D721Med (cell line): Measurements from ENCODE around the gene NR3C2.

Source experiments
- DNase-seq: peaks from one replicate; pipeline ENCODE4 v3.0.0; 2011; ENCODE audit warnings: low spot score; ENCODE audit not compliant: insufficient read length
- FAIRE-seq: peaks from 2 replicates; lab custom pipeline; 2011; peaks lifted over from hg19 to GRCh38; lab: Jason Lieb, UNC
- TF ChIP-seq, protein P1 (sequence below): IDR thresholded peaks from 2 replicates; pipeline ENCODE4 v1.5.1; 2012; ENCODE audit warnings: mild to moderate bottlenecking, control low read depth; ENCODE audit not compliant: insufficient read depth; ENCODE audit errors: missing control alignments

The NR3C2 gene

DNA sequence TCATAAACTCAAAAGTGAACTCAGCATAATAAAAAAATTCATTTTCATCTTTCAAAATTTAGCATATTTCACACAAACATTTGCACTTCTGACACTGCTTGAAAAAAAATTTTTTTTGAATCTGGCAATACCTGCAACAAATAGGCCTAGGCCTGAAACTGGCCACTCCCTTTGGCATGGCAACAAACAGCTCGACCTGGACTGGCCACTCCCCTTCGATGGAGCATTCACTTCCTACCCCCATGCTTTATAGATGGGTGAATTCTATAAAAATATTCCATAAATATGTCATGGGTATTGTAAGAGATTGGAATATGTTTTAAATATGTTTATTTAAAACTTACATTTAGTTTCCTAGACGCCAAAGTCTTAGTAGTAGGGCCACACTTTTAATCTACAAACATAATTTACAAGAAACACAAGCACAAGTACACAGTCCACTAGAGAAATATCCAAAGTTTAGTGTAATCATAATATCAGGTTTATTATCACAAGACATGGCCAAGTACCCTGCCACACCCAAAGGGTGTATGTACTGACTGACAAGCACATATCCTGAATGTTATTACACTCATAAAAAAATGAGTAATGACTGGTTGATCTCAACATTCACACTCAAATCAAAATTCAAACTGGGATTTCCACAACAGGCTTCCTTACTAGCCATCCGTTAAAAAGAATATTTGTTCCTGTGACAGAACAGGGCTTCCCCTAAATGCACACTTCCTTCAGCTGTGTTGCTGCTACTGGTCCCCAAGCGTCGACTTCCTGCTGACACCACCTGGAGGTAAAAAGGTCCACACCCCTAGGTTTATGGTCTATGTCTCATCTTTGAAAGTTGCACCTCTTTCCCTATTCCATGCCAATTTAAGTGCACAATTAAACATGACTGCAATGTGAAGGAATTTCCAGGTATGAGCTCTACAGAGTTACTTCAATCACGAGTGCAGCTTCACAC is 271.5 kb downstream of the NR3C2 start:
- DNase-seq (no peak), FAIRE-seq (no peak)
- TF ChIP-seq, protein P1, sequence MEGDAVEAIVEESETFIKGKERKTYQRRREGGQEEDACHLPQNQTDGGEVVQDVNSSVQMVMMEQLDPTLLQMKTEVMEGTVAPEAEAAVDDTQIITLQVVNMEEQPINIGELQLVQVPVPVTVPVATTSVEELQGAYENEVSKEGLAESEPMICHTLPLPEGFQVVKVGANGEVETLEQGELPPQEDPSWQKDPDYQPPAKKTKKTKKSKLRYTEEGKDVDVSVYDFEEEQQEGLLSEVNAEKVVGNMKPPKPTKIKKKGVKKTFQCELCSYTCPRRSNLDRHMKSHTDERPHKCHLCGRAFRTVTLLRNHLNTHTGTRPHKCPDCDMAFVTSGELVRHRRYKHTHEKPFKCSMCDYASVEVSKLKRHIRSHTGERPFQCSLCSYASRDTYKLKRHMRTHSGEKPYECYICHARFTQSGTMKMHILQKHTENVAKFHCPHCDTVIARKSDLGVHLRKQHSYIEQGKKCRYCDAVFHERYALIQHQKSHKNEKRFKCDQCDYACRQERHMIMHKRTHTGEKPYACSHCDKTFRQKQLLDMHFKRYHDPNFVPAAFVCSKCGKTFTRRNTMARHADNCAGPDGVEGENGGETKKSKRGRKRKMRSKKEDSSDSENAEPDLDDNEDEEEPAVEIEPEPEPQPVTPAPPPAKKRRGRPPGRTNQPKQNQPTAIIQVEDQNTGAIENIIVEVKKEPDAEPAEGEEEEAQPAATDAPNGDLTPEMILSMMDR: no peak

DNA sequence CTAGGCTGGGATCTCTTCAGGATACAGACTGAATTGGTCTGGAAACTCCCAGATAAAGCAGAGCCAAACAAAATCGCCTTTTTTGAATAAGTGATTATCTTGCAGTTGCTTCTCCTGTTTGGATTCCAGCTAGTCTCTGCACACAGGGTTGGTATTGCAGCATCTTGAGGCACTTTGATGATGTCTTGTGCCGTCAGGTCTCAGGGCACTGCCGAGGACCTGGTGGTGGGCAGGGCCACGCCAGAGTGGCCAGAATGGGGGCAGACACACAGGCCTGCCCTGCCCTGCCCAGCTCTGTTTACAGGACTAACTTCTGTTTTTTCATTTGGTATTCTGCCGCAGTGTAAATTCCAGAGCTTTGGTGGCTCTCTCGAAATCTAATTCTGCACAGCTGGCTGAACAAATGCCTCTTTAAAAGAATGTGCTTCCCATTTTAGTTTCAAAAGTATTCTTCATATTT is 276.1 kb downstream of the NR3C2 start:
- TF ChIP-seq, protein P1: no peak
- FAIRE-seq: no peak
- DNase-seq: no peak

DNA sequence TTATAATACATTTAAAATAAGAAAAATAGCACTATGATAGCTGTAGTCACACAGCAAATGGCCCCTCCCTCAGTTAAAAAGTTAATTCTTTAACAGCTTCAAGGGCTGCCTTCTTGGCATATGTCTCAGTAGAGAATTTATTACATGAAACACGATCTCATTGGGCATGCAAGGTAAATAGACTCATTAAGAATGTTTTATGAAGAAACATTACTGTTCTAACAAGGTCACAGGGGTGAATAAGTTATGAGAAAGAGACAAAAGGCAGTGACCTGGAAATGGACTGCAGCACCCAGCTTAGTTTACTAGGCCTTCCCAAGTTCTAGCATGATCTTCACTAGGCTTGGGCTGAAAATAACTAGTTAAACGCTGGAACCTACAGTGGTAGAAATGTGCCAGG is 277.7 kb downstream of the NR3C2 start:
- FAIRE-seq (no peak), DNase-seq (no peak)
- TF ChIP-seq, protein P1: no peak

DNA sequence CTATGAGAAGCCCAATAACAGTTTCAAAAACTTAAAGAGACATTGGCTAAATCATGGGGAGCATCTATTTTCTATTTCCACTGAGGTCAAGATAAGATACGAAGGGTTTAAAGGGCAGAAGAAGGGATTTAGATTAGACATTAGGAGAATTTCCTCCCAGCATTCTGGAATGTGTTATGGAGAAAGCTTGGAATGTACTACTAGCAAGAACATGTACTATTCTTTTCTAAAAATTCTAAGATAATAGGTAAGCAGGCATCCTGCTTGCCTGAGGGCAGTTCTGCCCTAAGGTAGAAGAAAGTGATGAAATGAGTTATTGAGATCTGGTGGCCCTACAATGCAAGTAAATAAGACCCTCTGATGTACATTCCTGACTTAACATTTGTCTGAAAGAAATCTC is 279.2 kb downstream of the NR3C2 start:
- no peak for DNase-seq
- TF ChIP-seq, protein P1: no peak
- no peak for FAIRE-seq

DNA sequence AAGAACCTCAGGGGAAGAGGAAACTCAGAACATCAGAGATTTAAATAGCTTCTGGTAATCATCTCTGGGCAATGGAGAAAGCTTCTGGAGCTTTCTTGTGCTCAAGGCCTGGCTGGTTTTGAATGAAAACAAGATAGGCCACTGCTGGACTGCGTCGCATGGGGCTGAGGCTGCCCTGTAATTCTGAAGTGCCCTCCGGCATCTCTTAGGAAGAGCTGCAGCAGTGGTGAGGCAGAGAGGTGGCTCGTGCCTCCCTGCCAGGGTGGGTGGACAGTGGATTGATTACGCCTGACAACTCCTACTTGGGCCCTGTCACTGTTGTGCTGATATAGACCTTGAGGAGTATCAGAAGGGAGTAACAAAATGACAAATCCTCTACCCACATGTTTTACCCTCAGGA is 279.7 kb downstream of the NR3C2 start:
- FAIRE-seq (no peak), DNase-seq (no peak)

DNA sequence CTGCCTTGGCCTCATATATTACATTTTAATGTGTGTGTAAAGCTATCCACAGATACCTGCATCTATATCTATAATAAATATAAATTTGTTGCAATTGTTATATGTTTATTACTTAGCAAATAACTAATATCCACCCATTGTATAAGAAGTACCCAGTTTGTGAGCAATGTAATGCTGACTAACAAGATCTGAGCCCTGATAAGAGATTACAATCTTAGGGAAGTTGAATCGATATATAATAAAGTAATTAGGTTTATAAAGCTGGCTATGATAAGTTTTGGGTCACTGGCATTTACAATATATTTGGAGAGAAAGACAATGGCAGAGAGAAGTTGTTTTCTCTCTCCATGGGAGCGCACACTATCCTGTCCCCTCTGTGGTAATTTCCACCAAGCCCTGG is 280.6 kb downstream of the NR3C2 start:
- TF ChIP-seq, protein P1: no peak
- FAIRE-seq: no peak
- DNase-seq: no peak

More for the DNA sequence above, 279.7 kb downstream of the NR3C2 start:
- TF ChIP-seq, protein P1: no peak

DNA sequence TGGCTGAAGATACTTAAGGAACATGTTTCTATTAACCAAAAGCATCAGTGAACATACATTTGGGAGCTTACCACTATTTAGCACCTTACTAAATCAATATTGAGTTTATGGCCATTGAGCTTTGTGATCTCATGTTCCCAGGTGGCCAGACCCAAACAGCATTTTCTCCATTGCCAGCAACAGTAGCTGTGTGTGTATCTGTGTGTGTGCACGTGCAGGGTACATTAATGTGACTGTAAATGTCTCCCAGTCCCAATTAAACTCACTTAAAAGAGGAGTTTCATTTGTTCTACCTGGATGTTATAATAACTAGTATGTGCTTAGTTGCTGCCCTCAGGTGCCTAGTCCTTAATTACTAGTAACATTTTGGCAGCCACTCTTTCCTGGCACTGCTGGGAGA is 282.4 kb downstream of the NR3C2 start:
- FAIRE-seq (no peak), DNase-seq (no peak)
- TF ChIP-seq, protein P1: no peak
